Measurements from ENCODE around the gene WDR33.

DNA sequence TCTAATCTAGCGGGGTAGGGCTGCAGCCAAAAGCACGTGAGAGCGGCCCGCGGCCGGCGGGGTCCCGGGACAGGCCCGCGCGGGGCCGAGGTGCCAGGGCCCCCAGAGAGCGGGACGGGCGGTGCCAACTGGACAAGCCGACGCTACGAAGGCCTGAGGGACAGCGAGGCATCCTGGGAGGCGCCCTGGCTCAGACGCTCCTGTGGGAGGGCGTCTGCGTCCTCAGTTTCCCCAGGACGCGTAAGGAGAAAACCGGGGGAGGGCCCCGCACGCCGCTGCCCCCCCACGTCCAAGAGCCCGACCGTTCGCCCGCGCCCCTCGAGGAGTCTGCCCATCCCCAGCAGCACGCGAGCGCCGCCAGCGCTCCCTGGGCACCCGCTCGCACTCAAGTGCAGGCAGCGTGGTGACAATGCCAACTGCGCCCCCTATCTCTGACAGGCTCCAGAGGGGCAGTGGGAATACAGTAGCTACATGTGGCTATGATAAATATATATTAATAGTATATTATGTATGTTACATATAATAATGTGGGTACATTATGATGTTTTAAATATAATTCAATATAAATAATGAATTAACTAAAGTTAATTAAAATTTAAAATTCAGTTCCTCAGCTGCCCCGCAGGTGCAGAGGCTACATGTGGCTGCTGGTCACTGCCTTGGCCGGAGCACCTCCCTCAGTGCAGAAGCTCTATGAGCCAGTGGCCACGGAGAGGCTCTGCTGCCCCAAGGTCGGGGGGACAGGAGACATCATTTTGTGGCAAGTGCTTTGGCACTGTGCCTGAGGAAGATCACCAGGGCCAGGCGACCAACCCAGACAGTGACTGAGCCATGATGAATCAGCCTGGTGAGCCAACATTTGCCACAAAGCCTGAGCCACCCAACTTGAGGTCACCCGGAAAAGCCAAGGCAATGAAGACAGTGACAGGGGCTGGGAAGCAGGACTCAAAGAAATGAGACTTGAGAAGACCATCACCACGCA, 115.2 kb downstream of the WDR33 start:
- TF ChIP-seq SP1 (IDR thresholded peaks at IDR 0.05) (no peak), ARNT (IDR thresholded peaks at IDR 0.05) (no peak), ZNF384 (IDR thresholded peaks at IDR 0.05) (no peak)
